ENCODE results near the gene MESD.

MESD gene

GRCh38 chr15:80904998-80905397, 84.6 kb downstream of the MESD start:
- DNase-seq (ENCODE audit: low read depth): no peak

- DNase-seq (ENCODE audit: low read depth): no peak
These were observed 87.3 kb downstream of the MESD start for GRCh38 chr15:80902298-80902801.

- no peak for DNase-seq (ENCODE audit: low read depth)
These were observed 91.6 kb downstream of the MESD start for GRCh38 chr15:80898040-80898439.
